WTC11 (cell line): ENCODE results near the gene TTC28.
"Not testable (repeated sequence)": the region's sequence is repeated elsewhere in the genome, so short reads cannot be mapped to it uniquely, and the experiment has no call there.

Source experiments
- HMGA2 ChIP-seq: fragments of 250-450 bp; sonication (Bioruptor Pico); IDR thresholded peaks from 2 replicates; pipeline ENCODE4 v1.4.0; 2021; ENCODE audit warnings: mild to moderate bottlenecking, moderate library complexity
- ZNF232 ChIP-seq: sonication (generic); formaldehyde crosslinking; IDR thresholded peaks from 2 replicates; pipeline ENCODE4 v1.8.0; 2022; ENCODE audit warnings: mild to moderate bottlenecking, missing genetic modification reagents
- TF ChIP-seq, protein P1 (sequence below): fragments of 200-600 bp; IDR thresholded peaks from 2 replicates; pipeline ENCODE4 v1.8.0; 2022; ENCODE audit warnings: antibody characterized with exemption
- TF ChIP-seq, protein P2 (sequence below): sonication (generic); formaldehyde crosslinking; IDR thresholded peaks from 2 replicates; pipeline ENCODE4 v1.8.0; 2022; ENCODE audit warnings: mild to moderate bottlenecking, missing genetic modification reagents

DNA sequence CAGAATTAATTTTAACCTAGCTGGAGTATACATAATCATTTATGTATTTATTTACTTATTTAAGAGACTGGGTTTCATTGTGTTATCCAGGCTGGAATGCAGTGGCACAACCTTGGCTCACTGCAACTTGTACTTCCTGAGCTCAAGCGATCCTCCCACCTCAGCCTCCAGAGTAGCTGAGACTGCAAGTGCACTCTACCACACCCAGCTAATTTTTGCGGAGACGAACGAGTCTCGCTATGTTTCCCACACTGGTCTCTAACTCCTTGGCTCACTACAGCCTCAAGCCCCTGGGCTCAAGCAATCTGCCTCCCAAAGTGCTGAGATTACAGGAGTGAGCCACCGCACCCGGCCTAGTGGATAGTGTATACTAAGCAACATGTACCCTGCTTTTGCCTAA lies 1.5 kb downstream of the TTC28 start:
- TF ChIP-seq, protein P1, sequence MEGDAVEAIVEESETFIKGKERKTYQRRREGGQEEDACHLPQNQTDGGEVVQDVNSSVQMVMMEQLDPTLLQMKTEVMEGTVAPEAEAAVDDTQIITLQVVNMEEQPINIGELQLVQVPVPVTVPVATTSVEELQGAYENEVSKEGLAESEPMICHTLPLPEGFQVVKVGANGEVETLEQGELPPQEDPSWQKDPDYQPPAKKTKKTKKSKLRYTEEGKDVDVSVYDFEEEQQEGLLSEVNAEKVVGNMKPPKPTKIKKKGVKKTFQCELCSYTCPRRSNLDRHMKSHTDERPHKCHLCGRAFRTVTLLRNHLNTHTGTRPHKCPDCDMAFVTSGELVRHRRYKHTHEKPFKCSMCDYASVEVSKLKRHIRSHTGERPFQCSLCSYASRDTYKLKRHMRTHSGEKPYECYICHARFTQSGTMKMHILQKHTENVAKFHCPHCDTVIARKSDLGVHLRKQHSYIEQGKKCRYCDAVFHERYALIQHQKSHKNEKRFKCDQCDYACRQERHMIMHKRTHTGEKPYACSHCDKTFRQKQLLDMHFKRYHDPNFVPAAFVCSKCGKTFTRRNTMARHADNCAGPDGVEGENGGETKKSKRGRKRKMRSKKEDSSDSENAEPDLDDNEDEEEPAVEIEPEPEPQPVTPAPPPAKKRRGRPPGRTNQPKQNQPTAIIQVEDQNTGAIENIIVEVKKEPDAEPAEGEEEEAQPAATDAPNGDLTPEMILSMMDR, result not testable (repeated sequence)
- not testable (repeated sequence) for TF ChIP-seq ZNF232, HMGA2 (CRISPR knock-in tag)
- TF ChIP-seq, protein P2, sequence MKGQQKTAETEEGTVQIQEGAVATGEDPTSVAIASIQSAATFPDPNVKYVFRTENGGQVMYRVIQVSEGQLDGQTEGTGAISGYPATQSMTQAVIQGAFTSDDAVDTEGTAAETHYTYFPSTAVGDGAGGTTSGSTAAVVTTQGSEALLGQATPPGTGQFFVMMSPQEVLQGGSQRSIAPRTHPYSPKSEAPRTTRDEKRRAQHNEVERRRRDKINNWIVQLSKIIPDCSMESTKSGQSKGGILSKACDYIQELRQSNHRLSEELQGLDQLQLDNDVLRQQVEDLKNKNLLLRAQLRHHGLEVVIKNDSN (CRISPR knock-in tag), result not testable (repeated sequence)
